ENCODE results near the gene PCOLCE2. TPM values are rescaled to one million over a fixed set of nuclear protein-coding genes. Genes with fewer than 3 reads are reported as not detected.

PCOLCE2 gene
- total and polyA plus RNA-seq, 2 donors (not counting 3 experiments of a cell fraction or from before 2014, with no cell fraction given) = not detected

DNA sequence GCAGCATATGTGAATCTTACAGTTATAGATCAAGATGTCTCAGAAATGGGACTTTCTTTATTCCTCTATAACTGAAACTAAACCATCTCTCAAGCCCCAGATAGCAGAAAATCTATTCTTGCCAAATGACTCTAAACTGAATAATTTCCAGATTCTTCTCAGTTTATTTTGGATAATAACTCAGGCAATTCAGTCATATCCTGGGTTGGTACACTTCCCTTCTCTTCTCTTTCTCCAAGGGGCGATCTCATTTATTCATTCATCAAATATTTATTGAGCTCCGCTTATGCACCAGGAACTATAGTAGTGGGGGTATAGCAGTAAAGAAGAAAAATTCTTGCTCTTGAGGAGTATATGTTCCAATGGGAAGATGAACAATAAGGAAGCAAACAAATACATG is 13.5 kb upstream of the PCOLCE2 start:
- H3K4me3 ChIP-seq (replicated peaks in 1 of 3; ENCODE audit: insufficient read depth in 1 of 3, low read depth in 1 of 3, low read length in 3 of 3) = no peak overlapping the region
- H3K27ac ChIP-seq (ENCODE audit: insufficient read depth, low read depth, low read length) = no peak overlapping the region
- TF ChIP-seq EZH2 (IDR thresholded peaks at IDR 0.05; ENCODE audit: borderline replicate concordance, low read depth, low read length, severe bottlenecking) (no peak), MYC (IDR thresholded peaks at IDR 0.05; ENCODE audit: low read depth, low read length) (no peak), JUN (IDR thresholded peaks at IDR 0.05; ENCODE audit: borderline replicate concordance, insufficient read depth, insufficient read length, low read depth) (no peak), POLR2AphosphoS5 (IDR thresholded peaks at IDR 0.05; ENCODE audit: insufficient read depth, low read depth, low read length) (no peak), FOS (IDR thresholded peaks at IDR 0.05; ENCODE audit: borderline replicate concordance, insufficient read depth, low read length) (no peak)
- TF ChIP-seq, protein P1, sequence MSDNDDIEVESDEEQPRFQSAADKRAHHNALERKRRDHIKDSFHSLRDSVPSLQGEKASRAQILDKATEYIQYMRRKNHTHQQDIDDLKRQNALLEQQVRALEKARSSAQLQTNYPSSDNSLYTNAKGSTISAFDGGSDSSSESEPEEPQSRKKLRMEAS (IDR thresholded peaks at IDR 0.05; ENCODE audit: insufficient read depth, insufficient read length) = no peak
- TF ChIP-seq, protein P2, sequence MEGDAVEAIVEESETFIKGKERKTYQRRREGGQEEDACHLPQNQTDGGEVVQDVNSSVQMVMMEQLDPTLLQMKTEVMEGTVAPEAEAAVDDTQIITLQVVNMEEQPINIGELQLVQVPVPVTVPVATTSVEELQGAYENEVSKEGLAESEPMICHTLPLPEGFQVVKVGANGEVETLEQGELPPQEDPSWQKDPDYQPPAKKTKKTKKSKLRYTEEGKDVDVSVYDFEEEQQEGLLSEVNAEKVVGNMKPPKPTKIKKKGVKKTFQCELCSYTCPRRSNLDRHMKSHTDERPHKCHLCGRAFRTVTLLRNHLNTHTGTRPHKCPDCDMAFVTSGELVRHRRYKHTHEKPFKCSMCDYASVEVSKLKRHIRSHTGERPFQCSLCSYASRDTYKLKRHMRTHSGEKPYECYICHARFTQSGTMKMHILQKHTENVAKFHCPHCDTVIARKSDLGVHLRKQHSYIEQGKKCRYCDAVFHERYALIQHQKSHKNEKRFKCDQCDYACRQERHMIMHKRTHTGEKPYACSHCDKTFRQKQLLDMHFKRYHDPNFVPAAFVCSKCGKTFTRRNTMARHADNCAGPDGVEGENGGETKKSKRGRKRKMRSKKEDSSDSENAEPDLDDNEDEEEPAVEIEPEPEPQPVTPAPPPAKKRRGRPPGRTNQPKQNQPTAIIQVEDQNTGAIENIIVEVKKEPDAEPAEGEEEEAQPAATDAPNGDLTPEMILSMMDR (IDR thresholded peaks at IDR 0.05; ENCODE audit: extremely low read depth in 1 of 2, insufficient read depth in 1 of 2, low read depth in 1 of 2, low read length in 2 of 2) = no peak
- H3K79me2 ChIP-seq (ENCODE audit: control insufficient read depth, insufficient read depth, low read length) = no peaks in the 10 kb centered on the region
- H3K9ac ChIP-seq (replicated peaks; ENCODE audit: extremely low read depth, insufficient read depth, low read length) = no peak overlapping the region
- intact Hi-C loops (cut with micrococcal nuclease) (no loop called here), dilution Hi-C loops (cut with MboI; ENCODE audit: extremely low pct_ligation_motif_present, low sequenced_read_pairs) (no loop called here)
- H3K9me1 ChIP-seq (replicated peaks; ENCODE audit: control insufficient read depth, extremely low read depth, insufficient read depth, low read length) = no peaks in the 10 kb centered on the region
- no peaks in the 10 kb centered on the region for H3K36me3 ChIP-seq (ENCODE audit: control insufficient read depth in 2 of 2, extremely low read depth in 1 of 2, insufficient read depth in 2 of 2, low read length in 2 of 2)
- DNase-seq (ENCODE audit: low read depth, low spot score) (no peak), FAIRE-seq (no peak)
- no TSS peak for BruUV-seq (replicated peaks)
- H3K4me1 ChIP-seq (ENCODE audit: control insufficient read depth, extremely low read depth, insufficient read depth, low read length) = no peaks in the 10 kb centered on the region
- ChIA-PET POLR2A (no interaction called here), CTCF (interaction anchor here (0.7 to 1.2 kb wide), 3 partner anchors 13 to 88 kb away, joined by 3 read pairs; no protein-coding TSS in a partner anchor)
- no peak overlapping the region for H3K4me2 ChIP-seq (ENCODE audit: insufficient read depth, low read length)
- H2AFZ ChIP-seq (ENCODE audit: low read depth, low read length) = no peak overlapping the region
- H3K27me3 ChIP-seq (ENCODE audit: control insufficient read depth in 2 of 2, insufficient read depth in 2 of 2, low read length in 2 of 2) = peaks cover 9 to 13% of the 10 kb centered on the region in 2 experiments
- no peaks in the 10 kb centered on the region for H3K9me3 ChIP-seq (replicated peaks; ENCODE audit: control insufficient read depth, insufficient read depth, low read length)
- no peaks in the 10 kb centered on the region for H4K20me1 ChIP-seq (replicated peaks; ENCODE audit: control insufficient read depth, extremely low read depth, insufficient read depth, low read length)

Measured in endothelial cell of umbilical vein (primary cell).